Calu3 (cell line): ENCODE measurements around the gene FILIP1. TPM values are rescaled to one million over a fixed set of nuclear protein-coding genes. Genes with fewer than 3 reads are reported as not detected.

ENCODE experiments used
- BruUV-seq: library from RNA; stranded (reverse); fragments of 400-500 nt; replicated peaks from 2 replicates; lab custom pipeline; 2021; lab: Mats Ljungman, UMichigan
- CTCF ChIA-PET: fragments of 300-600 bp; sonication (Branson Sonifier 250); formaldehyde crosslinking; loops from one replicate; lab custom pipeline; 2022; ENCODE audit warnings: antibody characterized with exemption; lab: Charles Lee
- DNase-seq: peaks from one replicate; pipeline ENCODE4 v3.0.0; 2022
- H3K27ac Mint-ChIP-seq: one replicate; pipeline ENCODE4 v1.8.0; 2022; ENCODE audit warnings: mixed read lengths; ENCODE audit not compliant: unreplicated experiment
- H3K27me3 Mint-ChIP-seq: one replicate; pipeline ENCODE4 v1.8.0; 2022; ENCODE audit warnings: mixed read lengths; ENCODE audit not compliant: unreplicated experiment
- H3K36me3 Mint-ChIP-seq: one replicate; pipeline ENCODE4 v1.8.0; 2022; ENCODE audit warnings: mild to moderate bottlenecking, moderate library complexity, mixed read lengths; ENCODE audit not compliant: insufficient read depth, unreplicated experiment
- H3K4me1 Mint-ChIP-seq: one replicate; pipeline ENCODE4 v1.8.0; 2022; ENCODE audit warnings: mild to moderate bottlenecking, low read depth, mixed read lengths; ENCODE audit not compliant: unreplicated experiment
- H3K4me3 Mint-ChIP-seq: one replicate; pipeline ENCODE4 v1.8.0; 2022; ENCODE audit warnings: mild to moderate bottlenecking, low read depth, moderate library complexity, mixed read lengths; ENCODE audit not compliant: unreplicated experiment
- H3K9me3 Mint-ChIP-seq: one replicate; pipeline ENCODE4 v1.8.0; 2022; ENCODE audit warnings: low read depth, mixed read lengths; ENCODE audit not compliant: unreplicated experiment
- intact Hi-C: fragments of 100-400 bp; cut with micrococcal nuclease; formaldehyde crosslinking; loops from one replicate; pipeline ENCODE4 v1.10.0; 2022; ENCODE audit not compliant: unreplicated experiment
- total RNA-seq: library from RNA; stranded (reverse); gene quantifications from 2 replicates; pipeline ENCODE4 v1.2.3, GENCODE V29; 2022
- TF ChIP-seq, protein P1 (sequence below): fragments of 200-600 bp; IDR thresholded peaks from one replicate; pipeline ENCODE4 v1.8.0; 2022; ENCODE audit warnings: antibody characterized with exemption; ENCODE audit not compliant: unreplicated experiment

Gene FILIP1
- total RNA-seq, 1 experiment from 2014 or later: not detected

GRCh38 chr6:75421316-75422023, 72.1 kb downstream of the FILIP1 start:
- no peak for DNase-seq
- Mint-ChIP-seq H3K9me3 (peaks cover 4% of the 10 kb centered on the region), H3K4me1 (peaks cover 49% of the 10 kb centered on the region), H3K4me3 (no peak overlapping the region), H3K27ac (no peak overlapping the region), H3K36me3 (no peaks in the 10 kb centered on the region), H3K27me3 (no peaks in the 10 kb centered on the region)
- TF ChIP-seq, protein P1, sequence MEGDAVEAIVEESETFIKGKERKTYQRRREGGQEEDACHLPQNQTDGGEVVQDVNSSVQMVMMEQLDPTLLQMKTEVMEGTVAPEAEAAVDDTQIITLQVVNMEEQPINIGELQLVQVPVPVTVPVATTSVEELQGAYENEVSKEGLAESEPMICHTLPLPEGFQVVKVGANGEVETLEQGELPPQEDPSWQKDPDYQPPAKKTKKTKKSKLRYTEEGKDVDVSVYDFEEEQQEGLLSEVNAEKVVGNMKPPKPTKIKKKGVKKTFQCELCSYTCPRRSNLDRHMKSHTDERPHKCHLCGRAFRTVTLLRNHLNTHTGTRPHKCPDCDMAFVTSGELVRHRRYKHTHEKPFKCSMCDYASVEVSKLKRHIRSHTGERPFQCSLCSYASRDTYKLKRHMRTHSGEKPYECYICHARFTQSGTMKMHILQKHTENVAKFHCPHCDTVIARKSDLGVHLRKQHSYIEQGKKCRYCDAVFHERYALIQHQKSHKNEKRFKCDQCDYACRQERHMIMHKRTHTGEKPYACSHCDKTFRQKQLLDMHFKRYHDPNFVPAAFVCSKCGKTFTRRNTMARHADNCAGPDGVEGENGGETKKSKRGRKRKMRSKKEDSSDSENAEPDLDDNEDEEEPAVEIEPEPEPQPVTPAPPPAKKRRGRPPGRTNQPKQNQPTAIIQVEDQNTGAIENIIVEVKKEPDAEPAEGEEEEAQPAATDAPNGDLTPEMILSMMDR: no peak
- CTCF ChIA-PET: no interaction called here
- no TSS peak for BruUV-seq
- intact Hi-C loops: no loop called here

GRCh38 chr6:75419980-75420379, 73.6 kb downstream of the FILIP1 start:
- intact Hi-C loops: no loop called here
- TF ChIP-seq, protein P1: no peak
- no peak overlapping the region for H3K27ac Mint-ChIP-seq
- no peaks in the 10 kb centered on the region for H3K36me3 Mint-ChIP-seq
- CTCF ChIA-PET: interaction anchor here (0.7 kb wide), 1 partner anchor 104 kb away, joined by 4 read pairs; no protein-coding TSS in a partner anchor
- peaks cover 41% of the 10 kb centered on the region for H3K4me1 Mint-ChIP-seq
- no peak overlapping the region for H3K4me3 Mint-ChIP-seq
- peaks cover 4% of the 10 kb centered on the region for H3K9me3 Mint-ChIP-seq
- no peak for DNase-seq
- no TSS peak for BruUV-seq
- H3K27me3 Mint-ChIP-seq: no peaks in the 10 kb centered on the region

DNA sequence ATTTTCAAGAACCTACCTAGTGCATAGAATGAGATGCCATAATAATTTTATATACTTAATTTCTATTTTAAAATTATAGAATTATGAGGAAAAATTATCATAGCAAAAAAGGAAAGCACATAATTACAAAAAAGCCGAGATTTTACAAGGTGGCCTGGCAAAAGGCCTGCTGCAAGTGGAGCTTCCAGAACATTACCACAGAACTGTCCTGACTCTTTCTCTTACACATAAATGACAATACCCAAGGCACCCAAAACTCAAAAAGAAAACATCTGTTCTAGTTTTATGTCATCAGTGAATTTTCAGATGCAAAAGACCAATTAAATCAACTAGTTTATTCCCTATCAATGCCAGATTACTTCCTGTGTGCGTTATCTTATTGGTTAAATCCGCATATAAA, 74.2 kb downstream of the FILIP1 start:
- CTCF ChIA-PET: interaction anchor here (0.7 kb wide), 1 partner anchor 105 kb away, joined by 4 read pairs; no protein-coding TSS in a partner anchor
- TF ChIP-seq, protein P1: no peak
- H3K9me3 Mint-ChIP-seq: peaks cover 4% of the 10 kb centered on the region
- H3K4me3 Mint-ChIP-seq: no peak overlapping the region
- no TSS peak for BruUV-seq
- no peak for DNase-seq
- intact Hi-C loops: no loop called here
- H3K4me1 Mint-ChIP-seq: peaks cover 41% of the 10 kb centered on the region
- H3K27me3 Mint-ChIP-seq: no peaks in the 10 kb centered on the region
- H3K36me3 Mint-ChIP-seq: no peaks in the 10 kb centered on the region
- H3K27ac Mint-ChIP-seq: no peak overlapping the region

GRCh38 chr6:75418233-75418632, 75.4 kb downstream of the FILIP1 start:
- Mint-ChIP-seq H3K27me3 (no peaks in the 10 kb centered on the region), H3K4me3 (peak overlapping the region; percentile 14), H3K9me3 (peaks cover 4% of the 10 kb centered on the region), H3K4me1 (peaks cover 52% of the 10 kb centered on the region), H3K36me3 (no peaks in the 10 kb centered on the region), H3K27ac (peak overlapping the region; percentile 72)
- intact Hi-C loops: loop anchor here (1.0 kb wide), 1 partner anchor 108 kb away; no protein-coding TSS in a partner anchor
- no TSS peak for BruUV-seq
- TF ChIP-seq, protein P1: no peak
- CTCF ChIA-PET: interaction anchor here (0.6 kb wide), 1 partner anchor 178 kb away, joined by 3 read pairs; no protein-coding TSS in a partner anchor
- peak; percentile 30 for DNase-seq
